Spleen (tissue), 11 donors: Measurements from ENCODE around the gene KRTAP12-1. TPM values are rescaled to one million over a fixed set of nuclear protein-coding genes. Genes with fewer than 3 reads are reported as not detected.
"Not testable (repeated sequence)": the region's sequence is repeated elsewhere in the genome, so short reads cannot be mapped to it uniquely, and the experiment has no call there.

ENCODE experiments used
- DNase-seq: peaks from one replicate; pipeline ENCODE4 v3.0.0-alpha.2; 2020
- H3K27ac ChIP-seq, 8 donors: fragments of 200-600 bp; sonication (generic) in 7 of 8; 1 replicate in 4 of 8; 2 replicates in 4 of 8; pipeline versions ENCODE4 v1.5.0 to v1.8.0; 2016 to 2021; ENCODE audit warnings: inconsistent platforms in 4 of 8, mild to moderate bottlenecking in 4 of 8, moderate library complexity in 1 of 8
- H3K27me3 ChIP-seq, 7 donors: fragments of 200-600 bp; sonication (generic) in 6 of 7; replicated peaks in 1 of 7; 1 replicate in 4 of 7; 2 replicates in 3 of 7; pipeline versions ENCODE4 v1.5.0 to v1.8.0; 2016 to 2021; ENCODE audit warnings: inconsistent platforms in 3 of 7, mild to moderate bottlenecking in 1 of 7
- H3K36me3 ChIP-seq, 6 donors: fragments of 200-600 bp; sonication (generic) in 5 of 6; 1 replicate in 4 of 6; 2 replicates in 2 of 6; pipeline versions ENCODE4 v1.5.0 to v1.8.0; 2016 to 2021; ENCODE audit warnings: inconsistent platforms in 2 of 6
- H3K4me1 ChIP-seq, 6 donors: fragments of 200-600 bp; sonication (generic) in 5 of 6; 1 replicate in 3 of 6; 2 replicates in 3 of 6; pipeline versions ENCODE4 v1.5.0 to v1.8.0; 2016 to 2021; ENCODE audit warnings: inconsistent platforms in 3 of 6
- H3K4me3 ChIP-seq, 8 donors: fragments of 200-600 bp; sonication (generic) in 7 of 8; 1 replicate in 4 of 8; 2 replicates in 4 of 8; pipeline versions ENCODE4 v1.5.0 to v1.8.0; 2016 to 2021; ENCODE audit warnings: inconsistent platforms in 4 of 8, mild to moderate bottlenecking in 4 of 8, moderate library complexity in 2 of 8
- H3K9me3 ChIP-seq, 8 donors: fragments of 200-600 bp; sonication (generic) in 7 of 8; 1 replicate in 4 of 8; 2 replicates in 4 of 8; pipeline versions ENCODE4 v1.5.0 to v1.8.0; 2016 to 2021; ENCODE audit warnings: inconsistent platforms in 4 of 8
- POLR2A ChIP-seq, 3 donors: fragments of 450-650 bp; IDR thresholded peaks; one replicate each; pipeline ENCODE4 v1.5.1; 2017; ENCODE audit warnings: antibody characterized with exemption in 3 of 3, mild to moderate bottlenecking in 1 of 3
- POLR2AphosphoS5 ChIP-seq, 3 donors: sonication (generic); formaldehyde crosslinking; IDR thresholded peaks; one replicate each; pipeline ENCODE4 v1.5.1; 2017; ENCODE audit warnings: antibody characterized with exemption in 3 of 3
- WGBS, 5 donors: extraction: QIAGEN DNeasy Blood & Tissue Kit in 3 of 5; methylation state at CpG; one replicate each; pipeline versions ENCODE4 v1.1.5 to v1.1.7; 2013 to 2018; 5-methylcytosine and 5-hydroxymethylcytosine counted together
- intact Hi-C: fragments of 100-400 bp; cut with DNase I; formaldehyde crosslinking; loops from one replicate; pipeline ENCODE4 v1.15.0; 2023; ENCODE audit warnings: low total_unique reads
- polyA plus RNA-seq, 3 donors: library from polyadenylated mRNA; stranded (reverse); fragments of 200-250 nt; gene quantifications; one replicate each; pipeline ENCODE4 v1.2.1, GENCODE V29; 2013
- total RNA-seq, 7 donors: library from RNA; depleted of rRNA in 3 of 7; stranded (reverse); fragments of >200 nt in 3 of 7; fragmentation: NEBNext Ultra II Directional in 4 of 7; extraction: Animal tissue kit (Norgen Biotek cat#: 25700) in 4 of 7; gene quantifications; one replicate each; pipeline versions ENCODE4 v1.1.0 to v1.2.1, GENCODE V29; 2016 to 2021
- TF ChIP-seq, protein P1 (sequence below), 11 experiments: fragments of 200-600 bp in 7 of 11; fragments of 450-650 bp in 4 of 11; sonication (generic) in 4 of 11; IDR thresholded peaks in 8 of 11; conservative IDR thresholded peaks in 3 of 11; 1 replicate in 7 of 11; 2 replicates in 4 of 11; pipeline versions ENCODE4 v1.4.0 to v1.8.0; 2016 to 2021; ENCODE audit warnings: antibody characterized with exemption in 11 of 11, inconsistent platforms in 4 of 11, mild to moderate bottlenecking in 1 of 11
- donor health status: healthy with polysubstance abuse.
- donor health status: DM: no; HTN: no; CAD: no; lungs with moderate emphysema.
- donor health status: DM: no; HTN: no; CAD: no.
- donor health status: Bipolar disorder and iron deficiency.
- donor health status: healthy.
- donor health status: DM: no; HTN: no; CAD: no.
- donor health status: DM: yes; HTN: yes; CAD: no.

KRTAP12-1 gene
- total and polyA plus RNA-seq, 10 donors = not detected

DNA sequence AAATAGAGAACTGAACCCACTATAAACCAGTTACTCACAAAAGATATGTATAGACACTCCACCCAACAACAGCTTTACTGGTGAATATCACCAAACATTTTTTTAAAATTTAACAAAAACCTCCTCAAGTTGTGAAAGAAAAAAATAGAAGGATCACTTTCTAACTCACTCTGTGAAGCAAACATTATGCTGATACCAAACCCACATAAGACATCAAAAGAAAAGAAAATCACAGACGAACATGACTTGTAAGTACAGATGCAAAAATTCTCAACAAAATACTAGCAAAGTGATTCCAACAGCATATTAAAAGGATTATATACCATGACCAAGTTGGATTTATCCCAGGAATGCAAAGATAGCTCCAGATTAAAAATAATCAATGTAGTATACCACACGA lies 9.7 kb upstream of the KRTAP12-1 start:
- peaks cover 0 to 29% (median 0%) of the 10 kb centered on the region in 7 donors for H3K27me3 ChIP-seq
- H3K36me3 ChIP-seq = no peaks in the 10 kb centered on the region

GRCh38 chr21:44689740-44690139 lies 7.8 kb upstream of the KRTAP12-1 start:
- TF ChIP-seq POLR2AphosphoS5 (IDR thresholded peaks at IDR 0.05) = peak in 1 of 3 donors; percentile 5
- peaks cover 0 to 30% (median 0%) of the 10 kb centered on the region in 7 donors for H3K27me3 ChIP-seq
- DNase-seq, H3K27ac ChIP-seq, intact Hi-C loops, H3K36me3 ChIP-seq, H3K4me3 ChIP-seq, H3K4me1 ChIP-seq: not testable (repeated sequence)
- 80 to 89% (median 86%) methylated on average over 3 of the region's 3 CpGs for WGBS, 5 donors
- H3K9me3 ChIP-seq = peaks cover 0 to 28% (median 21%) of the 10 kb centered on the region in 8 donors

More for the DNA sequence above, 9.7 kb upstream of the KRTAP12-1 start:
- WGBS, 5 donors = 67 to 82% (median 78%) methylated on average over 2 of the region's 2 CpGs
- TF ChIP-seq POLR2AphosphoS5 (IDR thresholded peaks at IDR 0.05) (no peak), POLR2A (IDR thresholded peaks at IDR 0.05) (no peak)
- TF ChIP-seq, protein P1, sequence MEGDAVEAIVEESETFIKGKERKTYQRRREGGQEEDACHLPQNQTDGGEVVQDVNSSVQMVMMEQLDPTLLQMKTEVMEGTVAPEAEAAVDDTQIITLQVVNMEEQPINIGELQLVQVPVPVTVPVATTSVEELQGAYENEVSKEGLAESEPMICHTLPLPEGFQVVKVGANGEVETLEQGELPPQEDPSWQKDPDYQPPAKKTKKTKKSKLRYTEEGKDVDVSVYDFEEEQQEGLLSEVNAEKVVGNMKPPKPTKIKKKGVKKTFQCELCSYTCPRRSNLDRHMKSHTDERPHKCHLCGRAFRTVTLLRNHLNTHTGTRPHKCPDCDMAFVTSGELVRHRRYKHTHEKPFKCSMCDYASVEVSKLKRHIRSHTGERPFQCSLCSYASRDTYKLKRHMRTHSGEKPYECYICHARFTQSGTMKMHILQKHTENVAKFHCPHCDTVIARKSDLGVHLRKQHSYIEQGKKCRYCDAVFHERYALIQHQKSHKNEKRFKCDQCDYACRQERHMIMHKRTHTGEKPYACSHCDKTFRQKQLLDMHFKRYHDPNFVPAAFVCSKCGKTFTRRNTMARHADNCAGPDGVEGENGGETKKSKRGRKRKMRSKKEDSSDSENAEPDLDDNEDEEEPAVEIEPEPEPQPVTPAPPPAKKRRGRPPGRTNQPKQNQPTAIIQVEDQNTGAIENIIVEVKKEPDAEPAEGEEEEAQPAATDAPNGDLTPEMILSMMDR (IDR thresholded peaks at IDR 0.05 in 8 of 11, conservative IDR thresholded peaks at IDR 0.05 in 3 of 11) = no peak
- peaks cover 0 to 28% (median 21%) of the 10 kb centered on the region in 8 donors for H3K9me3 ChIP-seq
- H3K27ac ChIP-seq = no peak overlapping the region
- H3K4me3 ChIP-seq = no peak overlapping the region
- intact Hi-C loops = no loop called here
- no peak for DNase-seq
- H3K4me1 ChIP-seq = no peaks in the 10 kb centered on the region

DNA sequence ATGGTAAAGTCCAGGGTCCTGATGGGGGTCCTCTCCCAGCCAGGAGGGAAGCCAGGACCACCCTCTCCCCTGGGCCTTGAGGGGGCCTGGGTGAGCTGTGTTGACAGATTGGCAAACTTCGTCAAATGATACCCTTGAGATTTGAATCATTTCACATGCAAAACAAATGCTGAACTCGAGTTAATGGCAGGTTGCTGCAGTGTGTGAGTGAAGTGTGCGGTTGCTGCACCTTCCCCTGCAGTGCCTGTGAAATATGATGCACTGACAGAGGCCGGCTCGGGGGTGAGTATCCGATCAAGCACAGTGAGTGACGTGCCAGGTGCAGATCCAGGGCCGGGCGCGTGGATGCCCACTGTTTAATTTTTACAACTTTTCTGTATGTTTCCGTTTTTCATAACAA lies 5.7 kb upstream of the KRTAP12-1 start:
- no peak for DNase-seq
- WGBS, 5 donors = 79 to 91% (median 80%) methylated on average over 11 of the region's 11 CpGs
- intact Hi-C loops = no loop called here

GRCh38 chr21:44686843-44687561 lies 5.0 kb upstream of the KRTAP12-1 start:
- TF ChIP-seq POLR2A (IDR thresholded peaks at IDR 0.05) = no peak
- no peak for TF ChIP-seq POLR2AphosphoS5 (IDR thresholded peaks at IDR 0.05)
- TF ChIP-seq, protein P1 (IDR thresholded peaks at IDR 0.05 in 8 of 11, conservative IDR thresholded peaks at IDR 0.05 in 3 of 11) = no peak
- peaks cover 0 to 3% (median 0%) of the 10 kb centered on the region in 8 donors for H3K9me3 ChIP-seq
- H3K4me3 ChIP-seq = no peak overlapping the region
- peaks cover 0 to 30% (median 0%) of the 10 kb centered on the region in 7 donors for H3K27me3 ChIP-seq
- intact Hi-C loops = no loop called here
- H3K36me3 ChIP-seq = no peaks in the 10 kb centered on the region
- 79 to 85% (median 79%) methylated on average over 25 of the region's 25 CpGs for WGBS, 5 donors
- H3K27ac ChIP-seq = no peak overlapping the region
- no peak for DNase-seq
- H3K4me1 ChIP-seq = no peaks in the 10 kb centered on the region

More for the DNA sequence above, 5.7 kb upstream of the KRTAP12-1 start:
- no peaks in the 10 kb centered on the region for H3K36me3 ChIP-seq
- peaks cover 0 to 10% (median 5%) of the 10 kb centered on the region in 8 donors for H3K9me3 ChIP-seq
- H3K4me1 ChIP-seq = no peaks in the 10 kb centered on the region
- H3K27me3 ChIP-seq = peaks cover 0 to 30% (median 0%) of the 10 kb centered on the region in 7 donors
- H3K4me3 ChIP-seq = no peak overlapping the region
- H3K27ac ChIP-seq = no peak overlapping the region
- TF ChIP-seq POLR2A (IDR thresholded peaks at IDR 0.05) (no peak), POLR2AphosphoS5 (IDR thresholded peaks at IDR 0.05) (no peak)
- TF ChIP-seq, protein P1 (IDR thresholded peaks at IDR 0.05 in 8 of 11, conservative IDR thresholded peaks at IDR 0.05 in 3 of 11) = no peak
